ENCODE results near the gene FGF1.

DNA sequence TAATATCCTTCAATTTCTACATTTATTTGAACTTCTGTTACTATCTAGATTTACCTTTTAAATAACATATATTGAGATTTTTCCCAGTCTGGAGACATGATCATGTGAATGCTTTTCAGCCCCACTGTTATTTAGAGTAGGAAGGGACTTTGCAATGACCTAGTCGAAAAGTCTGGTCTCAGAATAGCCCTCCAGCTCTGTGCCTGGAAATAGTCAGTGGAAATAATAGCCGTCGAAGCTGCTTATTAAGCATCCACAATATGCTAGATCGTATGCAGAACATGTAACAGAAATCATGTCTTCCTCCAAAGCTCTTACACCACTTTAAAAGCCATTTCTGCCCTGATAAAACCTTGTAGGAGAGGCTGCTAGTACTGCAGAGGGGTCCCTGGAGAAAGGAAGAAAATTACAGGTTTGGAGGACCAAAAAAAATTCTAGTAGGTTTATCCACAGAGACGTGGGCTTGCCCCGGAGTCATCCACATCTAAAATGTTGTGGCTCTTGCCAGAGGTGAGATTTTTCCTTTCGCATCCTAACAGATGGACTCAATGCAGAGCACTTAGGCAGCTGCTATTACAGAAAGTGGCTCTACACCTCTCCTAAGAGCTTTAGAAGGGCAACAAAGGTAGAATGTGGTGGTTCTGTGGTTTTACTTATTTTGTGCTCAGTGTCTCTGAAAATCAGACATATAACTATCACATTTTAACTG, 2.5 kb upstream of the FGF1 start:
- TF ChIP-seq, protein P1, sequence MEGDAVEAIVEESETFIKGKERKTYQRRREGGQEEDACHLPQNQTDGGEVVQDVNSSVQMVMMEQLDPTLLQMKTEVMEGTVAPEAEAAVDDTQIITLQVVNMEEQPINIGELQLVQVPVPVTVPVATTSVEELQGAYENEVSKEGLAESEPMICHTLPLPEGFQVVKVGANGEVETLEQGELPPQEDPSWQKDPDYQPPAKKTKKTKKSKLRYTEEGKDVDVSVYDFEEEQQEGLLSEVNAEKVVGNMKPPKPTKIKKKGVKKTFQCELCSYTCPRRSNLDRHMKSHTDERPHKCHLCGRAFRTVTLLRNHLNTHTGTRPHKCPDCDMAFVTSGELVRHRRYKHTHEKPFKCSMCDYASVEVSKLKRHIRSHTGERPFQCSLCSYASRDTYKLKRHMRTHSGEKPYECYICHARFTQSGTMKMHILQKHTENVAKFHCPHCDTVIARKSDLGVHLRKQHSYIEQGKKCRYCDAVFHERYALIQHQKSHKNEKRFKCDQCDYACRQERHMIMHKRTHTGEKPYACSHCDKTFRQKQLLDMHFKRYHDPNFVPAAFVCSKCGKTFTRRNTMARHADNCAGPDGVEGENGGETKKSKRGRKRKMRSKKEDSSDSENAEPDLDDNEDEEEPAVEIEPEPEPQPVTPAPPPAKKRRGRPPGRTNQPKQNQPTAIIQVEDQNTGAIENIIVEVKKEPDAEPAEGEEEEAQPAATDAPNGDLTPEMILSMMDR (IDR thresholded peaks at IDR 0.05; ENCODE audit: low read length) = no peak
- no peak for TF ChIP-seq EZH2 (IDR thresholded peaks at IDR 0.05; ENCODE audit: borderline replicate concordance, low read length)
